Testis (tissue), 2 donors: ENCODE data around the gene TDO2.

Source experiments
- POLR2A ChIP-seq: fragments of 450-650 bp; IDR thresholded peaks from one replicate; pipeline ENCODE4 v1.6.1; 2017; ENCODE audit warnings: antibody characterized with exemption, mild to moderate bottlenecking, moderate library complexity
- TF ChIP-seq, protein P1 (sequence below), 3 experiments: fragments of 450-650 bp in 2 of 3; fragments of 200-600 bp in 1 of 3; sonication (generic) in 1 of 3; IDR thresholded peaks; one replicate each; pipeline ENCODE4 v1.5.1; 2016 to 2019; ENCODE audit warnings: antibody characterized with exemption in 3 of 3, mild to moderate bottlenecking in 2 of 3, moderate library complexity in 1 of 3

- no peak for TF ChIP-seq POLR2A
- TF ChIP-seq, protein P1, sequence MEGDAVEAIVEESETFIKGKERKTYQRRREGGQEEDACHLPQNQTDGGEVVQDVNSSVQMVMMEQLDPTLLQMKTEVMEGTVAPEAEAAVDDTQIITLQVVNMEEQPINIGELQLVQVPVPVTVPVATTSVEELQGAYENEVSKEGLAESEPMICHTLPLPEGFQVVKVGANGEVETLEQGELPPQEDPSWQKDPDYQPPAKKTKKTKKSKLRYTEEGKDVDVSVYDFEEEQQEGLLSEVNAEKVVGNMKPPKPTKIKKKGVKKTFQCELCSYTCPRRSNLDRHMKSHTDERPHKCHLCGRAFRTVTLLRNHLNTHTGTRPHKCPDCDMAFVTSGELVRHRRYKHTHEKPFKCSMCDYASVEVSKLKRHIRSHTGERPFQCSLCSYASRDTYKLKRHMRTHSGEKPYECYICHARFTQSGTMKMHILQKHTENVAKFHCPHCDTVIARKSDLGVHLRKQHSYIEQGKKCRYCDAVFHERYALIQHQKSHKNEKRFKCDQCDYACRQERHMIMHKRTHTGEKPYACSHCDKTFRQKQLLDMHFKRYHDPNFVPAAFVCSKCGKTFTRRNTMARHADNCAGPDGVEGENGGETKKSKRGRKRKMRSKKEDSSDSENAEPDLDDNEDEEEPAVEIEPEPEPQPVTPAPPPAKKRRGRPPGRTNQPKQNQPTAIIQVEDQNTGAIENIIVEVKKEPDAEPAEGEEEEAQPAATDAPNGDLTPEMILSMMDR (IDR thresholded peaks at IDR 0.05) = no peak
Measured at GRCh38 chr4:155944516-155944915, 41.0 kb downstream of the TDO2 start.
